Caco-2 (cell line): ENCODE measurements around the gene TMEM143. TPM values are rescaled to one million over a fixed set of nuclear protein-coding genes. Genes with fewer than 3 reads are reported as not detected.

Source experiments
- BruUV-seq: library from RNA; stranded (reverse); fragments of 400-500 nt; replicated peaks from 2 replicates; lab custom pipeline; 2021; lab: Mats Ljungman, UMichigan
- CTCF ChIA-PET: fragments of 300-600 bp; sonication (Branson Sonifier 250); formaldehyde crosslinking; loops from one replicate; lab custom pipeline; 2022; ENCODE audit warnings: antibody characterized with exemption; lab: Charles Lee
- POLR2A ChIA-PET: fragments of 300-600 bp; sonication (Branson Sonifier 250); formaldehyde crosslinking; loops from one replicate; lab custom pipeline; 2022; ENCODE audit warnings: antibody characterized with exemption; lab: Charles Lee
- DNase-seq, 2 experiments: peaks; one replicate each; pipeline versions ENCODE4 v3.0.0 to v3.0.0-alpha.2; 2020 to 2022
- H3K27me3 ChIP-seq: replicated peaks from 2 replicates; pipeline ENCODE4 v1.6.0; 2011; ENCODE audit warnings: low read length; ENCODE audit not compliant: control insufficient read depth, insufficient read depth
- H3K36me3 ChIP-seq: 2 replicates; pipeline ENCODE4 v1.5.1; 2011; ENCODE audit warnings: low read length; ENCODE audit not compliant: control insufficient read depth, insufficient read depth
- H3K4me1 ChIP-seq: fragments of 250-450 bp; sonication (Bioruptor Pico); 2 replicates; pipeline ENCODE4 v1.5.1; 2020; ENCODE audit warnings: mild to moderate bottlenecking
- H3K4me3 ChIP-seq: 2 replicates; pipeline ENCODE4 v1.5.1; 2011; ENCODE audit warnings: low read depth, mild to moderate bottlenecking, control low read depth, low read length
- H3K9me3 ChIP-seq: fragments of 250-450 bp; sonication (Bioruptor Pico); 2 replicates; pipeline ENCODE4 v1.5.1; 2020; ENCODE audit warnings: mild to moderate bottlenecking, moderate library complexity
- H3K27ac Mint-ChIP-seq: one replicate; pipeline ENCODE4 v1.8.0; 2022; ENCODE audit warnings: mixed read lengths; ENCODE audit not compliant: unreplicated experiment
- H3K27me3 Mint-ChIP-seq: one replicate; pipeline ENCODE4 v1.8.0; 2022; ENCODE audit warnings: mixed read lengths; ENCODE audit not compliant: insufficient read depth, unreplicated experiment
- H3K36me3 Mint-ChIP-seq: one replicate; pipeline ENCODE4 v1.8.0; 2022; ENCODE audit warnings: mild to moderate bottlenecking, mixed read lengths; ENCODE audit not compliant: insufficient read depth, unreplicated experiment
- H3K4me1 Mint-ChIP-seq: one replicate; pipeline ENCODE4 v1.8.0; 2022; ENCODE audit warnings: low read depth, mixed read lengths; ENCODE audit not compliant: unreplicated experiment
- H3K4me3 Mint-ChIP-seq: one replicate; pipeline ENCODE4 v1.8.0; 2022; ENCODE audit warnings: mild to moderate bottlenecking, moderate library complexity, mixed read lengths; ENCODE audit not compliant: unreplicated experiment
- H3K9me3 Mint-ChIP-seq: one replicate; pipeline ENCODE4 v1.8.0; 2022; ENCODE audit warnings: mixed read lengths; ENCODE audit not compliant: unreplicated experiment
- intact Hi-C: fragments of 100-400 bp; cut with micrococcal nuclease; formaldehyde crosslinking; loops from one replicate; pipeline ENCODE4 v1.10.0; 2022; ENCODE audit not compliant: unreplicated experiment
- total RNA-seq: library from RNA; stranded (reverse); gene quantifications from 2 replicates; pipeline ENCODE4 v1.2.3, GENCODE V29; 2022
- TF ChIP-seq, protein P1 (sequence below), 2 experiments: fragments of 200-600 bp in 1 of 2; IDR thresholded peaks; 1 replicate in 1 of 2; 2 replicates in 1 of 2; pipeline versions ENCODE4 v1.5.1 to v1.8.0; 2011 to 2022; ENCODE audit warnings: antibody characterized with exemption in 1 of 2, control low read depth in 1 of 2, inconsistent platforms in 1 of 2, low read depth in 1 of 2, low read length in 1 of 2, mild to moderate bottlenecking in 1 of 2, moderate library complexity in 1 of 2; ENCODE audit not compliant: insufficient read depth in 1 of 2, severe bottlenecking in 1 of 2, unreplicated experiment in 1 of 2

TMEM143 gene
- total RNA-seq, 1 experiment from 2014 or later, result 24.4 TPM

GRCh38 chr19:48302600-48302959 lies 61.2 kb downstream of the TMEM143 start:
- CTCF ChIA-PET, result no interaction called here
- intact Hi-C loops, result no loop called here
- no peaks in the 10 kb centered on the region for H3K9me3 Mint-ChIP-seq

GRCh38 chr19:48301886-48302599 lies 61.7 kb downstream of the TMEM143 start:
- H3K4me3 ChIP-seq, result no peak overlapping the region
- Mint-ChIP-seq H3K36me3 (no peaks in the 10 kb centered on the region), H3K27me3 (no peaks in the 10 kb centered on the region), H3K9me3 (no peaks in the 10 kb centered on the region), H3K27ac (no peak overlapping the region), H3K4me3 (no peak overlapping the region), H3K4me1 (peaks cover 6% of the 10 kb centered on the region)
- ChIA-PET POLR2A (no interaction called here), CTCF (no interaction called here)
- no peaks in the 10 kb centered on the region for H3K27me3 ChIP-seq
- no peaks in the 10 kb centered on the region for H3K9me3 ChIP-seq
- no peak for DNase-seq
- no TSS peak for BruUV-seq
- TF ChIP-seq, protein P1, sequence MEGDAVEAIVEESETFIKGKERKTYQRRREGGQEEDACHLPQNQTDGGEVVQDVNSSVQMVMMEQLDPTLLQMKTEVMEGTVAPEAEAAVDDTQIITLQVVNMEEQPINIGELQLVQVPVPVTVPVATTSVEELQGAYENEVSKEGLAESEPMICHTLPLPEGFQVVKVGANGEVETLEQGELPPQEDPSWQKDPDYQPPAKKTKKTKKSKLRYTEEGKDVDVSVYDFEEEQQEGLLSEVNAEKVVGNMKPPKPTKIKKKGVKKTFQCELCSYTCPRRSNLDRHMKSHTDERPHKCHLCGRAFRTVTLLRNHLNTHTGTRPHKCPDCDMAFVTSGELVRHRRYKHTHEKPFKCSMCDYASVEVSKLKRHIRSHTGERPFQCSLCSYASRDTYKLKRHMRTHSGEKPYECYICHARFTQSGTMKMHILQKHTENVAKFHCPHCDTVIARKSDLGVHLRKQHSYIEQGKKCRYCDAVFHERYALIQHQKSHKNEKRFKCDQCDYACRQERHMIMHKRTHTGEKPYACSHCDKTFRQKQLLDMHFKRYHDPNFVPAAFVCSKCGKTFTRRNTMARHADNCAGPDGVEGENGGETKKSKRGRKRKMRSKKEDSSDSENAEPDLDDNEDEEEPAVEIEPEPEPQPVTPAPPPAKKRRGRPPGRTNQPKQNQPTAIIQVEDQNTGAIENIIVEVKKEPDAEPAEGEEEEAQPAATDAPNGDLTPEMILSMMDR (IDR thresholded peaks at IDR 0.05; ENCODE audit: insufficient read depth in 1 of 2, low read depth in 1 of 2, low read length in 1 of 2, severe bottlenecking in 1 of 2, unreplicated experiment in 1 of 2), result no peak
- H3K4me1 ChIP-seq, result no peaks in the 10 kb centered on the region
- H3K36me3 ChIP-seq, result no peaks in the 10 kb centered on the region
- intact Hi-C loops, result no loop called here

More at GRCh38 chr19:48302600-48302959, 61.2 kb downstream of the TMEM143 start:
- TF ChIP-seq, protein P1 (IDR thresholded peaks at IDR 0.05; ENCODE audit: insufficient read depth in 1 of 2, low read depth in 1 of 2, low read length in 1 of 2, severe bottlenecking in 1 of 2, unreplicated experiment in 1 of 2), result no peak
- DNase-seq, result no peak
- no peaks in the 10 kb centered on the region for H3K36me3 Mint-ChIP-seq
- no peak overlapping the region for H3K27ac Mint-ChIP-seq
- H3K4me1 Mint-ChIP-seq, result peaks cover 6% of the 10 kb centered on the region
- no peak overlapping the region for H3K4me3 ChIP-seq
- H3K9me3 ChIP-seq, result no peaks in the 10 kb centered on the region
- no peaks in the 10 kb centered on the region for H3K27me3 Mint-ChIP-seq
- no peaks in the 10 kb centered on the region for H3K36me3 ChIP-seq
- H3K27me3 ChIP-seq, result no peaks in the 10 kb centered on the region
- no TSS peak for BruUV-seq
- POLR2A ChIA-PET, result no interaction called here
- H3K4me1 ChIP-seq, result no peaks in the 10 kb centered on the region
- H3K4me3 Mint-ChIP-seq, result no peak overlapping the region

DNA sequence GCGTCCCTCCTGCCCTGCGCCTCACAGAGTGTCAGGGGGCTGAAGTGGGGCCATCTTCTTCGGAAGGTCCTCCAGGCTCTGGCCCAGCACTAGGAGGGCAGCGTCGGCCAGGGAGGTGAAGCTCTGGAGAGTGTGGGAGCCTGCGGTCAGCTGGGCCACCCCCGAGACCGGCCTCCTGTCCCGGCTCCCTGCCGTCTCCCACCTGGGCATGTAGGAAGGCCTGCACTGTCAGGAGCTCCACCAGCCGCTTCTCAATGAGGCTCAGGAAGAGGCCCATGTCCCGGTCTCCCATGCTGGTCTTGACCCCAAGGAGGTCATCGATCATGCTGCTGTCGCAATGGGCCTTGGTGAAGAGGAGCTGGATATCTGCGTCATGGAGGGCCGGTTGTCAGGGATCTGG lies 65.8 kb downstream of the TMEM143 start:
- no peaks in the 10 kb centered on the region for H3K9me3 ChIP-seq
- H3K4me3 Mint-ChIP-seq, result no peak overlapping the region
- no peak overlapping the region for H3K27ac Mint-ChIP-seq
- H3K9me3 Mint-ChIP-seq, result no peaks in the 10 kb centered on the region
- 0 out of 2 replicates have a peak, but pooled peaks cover 6% of the 10 kb centered on the region for H3K4me1 ChIP-seq
- intact Hi-C loops, result no loop called here
- H3K36me3 Mint-ChIP-seq, result no peaks in the 10 kb centered on the region
- H3K27me3 ChIP-seq, result no peaks in the 10 kb centered on the region
- H3K27me3 Mint-ChIP-seq, result no peaks in the 10 kb centered on the region
- no TSS peak for BruUV-seq
- peaks cover 13% of the 10 kb centered on the region for H3K4me1 Mint-ChIP-seq
- CTCF ChIA-PET, result no interaction called here
- POLR2A ChIA-PET, result no interaction called here
- TF ChIP-seq, protein P1 (IDR thresholded peaks at IDR 0.05; ENCODE audit: insufficient read depth in 1 of 2, low read depth in 1 of 2, low read length in 1 of 2, severe bottlenecking in 1 of 2, unreplicated experiment in 1 of 2), result no peak
- no peak for DNase-seq
- H3K4me3 ChIP-seq, result no peak overlapping the region
- H3K36me3 ChIP-seq, result no peaks in the 10 kb centered on the region
